ENCODE data around the gene AREG. TPM values are rescaled to one million over a fixed set of nuclear protein-coding genes. Genes with fewer than 3 reads are reported as not detected.

Gene AREG
- total and polyA plus RNA-seq, 9 of the 15 experiments (the other 6 are each of a cell fraction or from before 2014, with no cell fraction given): 1.4 to 7.7 (median 5.4) TPM

- Histone ChIP-seq H3K4me2 (ENCODE audit: insufficient read depth, low read length) (peak overlapping the region; percentile 44), H2AFZ (ENCODE audit: low read depth, low read length) (peak overlapping the region; percentile 81), H3K9ac (ENCODE audit: insufficient read depth in 1 of 2, low read depth in 2 of 2, low read length in 2 of 2) (no peak overlapping the region), H3K9me3 (replicated peaks; ENCODE audit: control insufficient read depth, insufficient read depth, low read depth, low read length) (no peaks in the 10 kb centered on the region), H3K36me3 (ENCODE audit: control insufficient read depth, insufficient read depth, low read length) (no peaks in the 10 kb centered on the region), H3K9me1 (ENCODE audit: control insufficient read depth, insufficient read depth, low read length) (no peaks in the 10 kb centered on the region), H4K20me1 (replicated peaks; ENCODE audit: control insufficient read depth, insufficient read depth, low read length) (no peaks in the 10 kb centered on the region), H3K27me3 (ENCODE audit: control insufficient read depth in 2 of 2, insufficient read depth in 2 of 2, low read length in 2 of 2) (no peaks in the 10 kb centered on the region), H3K4me1 (replicated peaks in 1 of 2; ENCODE audit: control insufficient read depth in 2 of 2, insufficient read depth in 2 of 2, low read length in 2 of 2) (peaks cover 0 to 14% of the 10 kb centered on the region in 2 experiments; a peak in 2 of 5 replicates), H3K4me3 (no peak overlapping the region), H3K27ac (ENCODE audit: extremely low read depth, low read depth, low read length) (no peak overlapping the region), H3K79me2 (ENCODE audit: control insufficient read depth, insufficient read depth, low read length) (no peaks in the 10 kb centered on the region)
- no TSS peak for BruUV-seq (replicated peaks)
- DNase-seq (ENCODE audit: extremely low read depth in 1 of 4, low spot score in 3 of 4) (peak in 2 of 4 experiments; percentile 30 to 45), FAIRE-seq (peak; percentile 58), ATAC-seq (peak; percentile 90)
- WGBS (ENCODE audit: insufficient coverage, low coverage, missing lambda C conversion rate): 33% methylated on average over 7 of the region's 7 CpGs
- CTCF ChIA-PET (ENCODE audit: low intra/inter-chr PET ratio): no interaction called here
- in situ Hi-C loops (cut with MboI) (no loop called here), intact Hi-C loops (cut with micrococcal nuclease) (loop anchor here (5.0 kb wide), 1 partner anchor 189 kb away; no protein-coding TSS in a partner anchor)
- POLR2A ChIA-PET: no interaction called here
- TF ChIP-seq MYBL2 (IDR thresholded peaks at IDR 0.05; ENCODE audit: low read depth): peak; percentile 75
- TF ChIP-seq MYBL2 (CRISPR knock-in tag; IDR thresholded peaks at IDR 0.05; ENCODE audit: borderline replicate concordance): no peak
- TF ChIP-seq, protein P1, sequence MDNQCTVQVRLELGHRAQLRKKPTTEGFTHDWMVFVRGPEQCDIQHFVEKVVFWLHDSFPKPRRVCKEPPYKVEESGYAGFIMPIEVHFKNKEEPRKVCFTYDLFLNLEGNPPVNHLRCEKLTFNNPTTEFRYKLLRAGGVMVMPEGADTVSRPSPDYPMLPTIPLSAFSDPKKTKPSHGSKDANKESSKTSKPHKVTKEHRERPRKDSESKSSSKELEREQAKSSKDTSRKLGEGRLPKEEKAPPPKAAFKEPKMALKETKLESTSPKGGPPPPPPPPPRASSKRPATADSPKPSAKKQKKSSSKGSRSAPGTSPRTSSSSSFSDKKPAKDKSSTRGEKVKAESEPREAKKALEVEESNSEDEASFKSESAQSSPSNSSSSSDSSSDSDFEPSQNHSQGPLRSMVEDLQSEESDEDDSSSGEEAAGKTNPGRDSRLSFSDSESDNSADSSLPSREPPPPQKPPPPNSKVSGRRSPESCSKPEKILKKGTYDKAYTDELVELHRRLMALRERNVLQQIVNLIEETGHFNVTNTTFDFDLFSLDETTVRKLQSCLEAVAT (IDR thresholded peaks at IDR 0.05): no peak
- peak; percentile 73; the same call in 1 of the 2 replicates for TF ChIP-seq CHAMP1 (IDR thresholded peaks at IDR 0.05)
- peak; percentile 90 for TF ChIP-seq PRDM10 (IDR thresholded peaks at IDR 0.05; ENCODE audit: partially characterized antibody)
- TF ChIP-seq, protein P2, sequence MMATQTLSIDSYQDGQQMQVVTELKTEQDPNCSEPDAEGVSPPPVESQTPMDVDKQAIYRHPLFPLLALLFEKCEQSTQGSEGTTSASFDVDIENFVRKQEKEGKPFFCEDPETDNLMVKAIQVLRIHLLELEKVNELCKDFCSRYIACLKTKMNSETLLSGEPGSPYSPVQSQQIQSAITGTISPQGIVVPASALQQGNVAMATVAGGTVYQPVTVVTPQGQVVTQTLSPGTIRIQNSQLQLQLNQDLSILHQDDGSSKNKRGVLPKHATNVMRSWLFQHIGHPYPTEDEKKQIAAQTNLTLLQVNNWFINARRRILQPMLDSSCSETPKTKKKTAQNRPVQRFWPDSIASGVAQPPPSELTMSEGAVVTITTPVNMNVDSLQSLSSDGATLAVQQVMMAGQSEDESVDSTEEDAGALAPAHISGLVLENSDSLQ (IDR thresholded peaks at IDR 0.05): peak; percentile 59
- peak; percentile 70; the same call in 1 of the 2 replicates for TF ChIP-seq CC2D1A (IDR thresholded peaks at IDR 0.05)
- TF ChIP-seq ATF7 (IDR thresholded peaks at IDR 0.05): peak; percentile 19; the same call in 1 of the 2 replicates
- TF ChIP-seq, protein P3, sequence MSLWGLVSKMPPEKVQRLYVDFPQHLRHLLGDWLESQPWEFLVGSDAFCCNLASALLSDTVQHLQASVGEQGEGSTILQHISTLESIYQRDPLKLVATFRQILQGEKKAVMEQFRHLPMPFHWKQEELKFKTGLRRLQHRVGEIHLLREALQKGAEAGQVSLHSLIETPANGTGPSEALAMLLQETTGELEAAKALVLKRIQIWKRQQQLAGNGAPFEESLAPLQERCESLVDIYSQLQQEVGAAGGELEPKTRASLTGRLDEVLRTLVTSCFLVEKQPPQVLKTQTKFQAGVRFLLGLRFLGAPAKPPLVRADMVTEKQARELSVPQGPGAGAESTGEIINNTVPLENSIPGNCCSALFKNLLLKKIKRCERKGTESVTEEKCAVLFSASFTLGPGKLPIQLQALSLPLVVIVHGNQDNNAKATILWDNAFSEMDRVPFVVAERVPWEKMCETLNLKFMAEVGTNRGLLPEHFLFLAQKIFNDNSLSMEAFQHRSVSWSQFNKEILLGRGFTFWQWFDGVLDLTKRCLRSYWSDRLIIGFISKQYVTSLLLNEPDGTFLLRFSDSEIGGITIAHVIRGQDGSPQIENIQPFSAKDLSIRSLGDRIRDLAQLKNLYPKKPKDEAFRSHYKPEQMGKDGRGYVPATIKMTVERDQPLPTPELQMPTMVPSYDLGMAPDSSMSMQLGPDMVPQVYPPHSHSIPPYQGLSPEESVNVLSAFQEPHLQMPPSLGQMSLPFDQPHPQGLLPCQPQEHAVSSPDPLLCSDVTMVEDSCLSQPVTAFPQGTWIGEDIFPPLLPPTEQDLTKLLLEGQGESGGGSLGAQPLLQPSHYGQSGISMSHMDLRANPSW (CRISPR knock-in tag; IDR thresholded peaks at IDR 0.05): no peak
Measured at GRCh38 chr4:74433541-74434172, 11.3 kb upstream of the AREG start.

Data from K562 (cell line).